HepG2 (cell line): Measurements from ENCODE around the gene CS. TPM values are rescaled to one million over a fixed set of nuclear protein-coding genes. Genes with fewer than 3 reads are reported as not detected.

Source experiments
- BRCA1 ChIP-seq: sonication (generic); formaldehyde crosslinking; IDR thresholded peaks from 2 replicates; pipeline ENCODE4 v1.4.0; 2020; ENCODE audit warnings: missing genetic modification reagents
- FOXA1 ChIP-seq, 2 experiments: fragments of 450-650 bp in 1 of 2; sonication (generic) in 1 of 2; formaldehyde crosslinking in 1 of 2; IDR thresholded peaks; 2 replicates each; pipeline versions ENCODE4 v1.4.0 to v1.6.1; 2016 to 2020; ENCODE audit warnings: missing genetic modification reagents in 1 of 2
- KAT7 ChIP-seq: IDR thresholded peaks from 2 replicates; pipeline ENCODE4 v1.6.1; 2018; ENCODE audit warnings: borderline replicate concordance, missing compliant biosample characterization
- KDM5B ChIP-seq: sonication (generic); formaldehyde crosslinking; IDR thresholded peaks from 2 replicates; pipeline ENCODE4 v1.4.0; 2020; ENCODE audit warnings: missing genetic modification reagents, mild to moderate bottlenecking, borderline replicate concordance
- KLF13 ChIP-seq: sonication (generic); formaldehyde crosslinking; IDR thresholded peaks from 2 replicates; pipeline ENCODE4 v1.4.0; 2020; ENCODE audit warnings: mild to moderate bottlenecking, missing genetic modification reagents
- MAZ ChIP-seq, 2 experiments: sonication (generic) in 1 of 2; formaldehyde crosslinking in 1 of 2; IDR thresholded peaks; 2 replicates each; pipeline versions ENCODE4 v1.5.0 to v1.6.1; 2012 to 2020; ENCODE audit warnings: low read depth in 2 of 2, mild to moderate bottlenecking in 2 of 2, borderline replicate concordance in 1 of 2, improper control_type of control experiment in 1 of 2, low read length in 1 of 2, missing genetic modification reagents in 1 of 2, moderate library complexity in 1 of 2
- MEIS1 ChIP-seq: sonication (generic); formaldehyde crosslinking; IDR thresholded peaks from 2 replicates; pipeline ENCODE4 v1.9.0; 2021; ENCODE audit warnings: mild to moderate bottlenecking, missing genetic modification reagents, moderate library complexity, borderline replicate concordance
- MYC ChIP-seq: sonication (generic); formaldehyde crosslinking; IDR thresholded peaks from 2 replicates; pipeline ENCODE4 v1.9.0; 2021; ENCODE audit warnings: missing genetic modification reagents, borderline replicate concordance
- NCOR1 ChIP-seq: fragments of 200-600 bp; sonication (generic); IDR thresholded peaks from 2 replicates; pipeline ENCODE4 v1.7.0; 2017; ENCODE audit warnings: antibody characterized with exemption, low read length, borderline replicate concordance
- NFRKB ChIP-seq: fragments of 450-650 bp; IDR thresholded peaks from 2 replicates; pipeline ENCODE4 v1.6.1; 2017
- PLSCR1 ChIP-seq: sonication (generic); formaldehyde crosslinking; IDR thresholded peaks from 2 replicates; pipeline ENCODE4 v1.5.0; 2020; ENCODE audit warnings: missing genetic modification reagents, mild to moderate bottlenecking, borderline replicate concordance
- REPIN1 ChIP-seq: sonication (generic); formaldehyde crosslinking; IDR thresholded peaks from 2 replicates; pipeline ENCODE4 v1.8.0; 2022; ENCODE audit warnings: missing genetic modification reagents, low read depth, mild to moderate bottlenecking, borderline replicate concordance
- SALL2 ChIP-seq: sonication (generic); formaldehyde crosslinking; IDR thresholded peaks from 2 replicates; pipeline ENCODE4 v1.8.1; 2023; ENCODE audit warnings: mild to moderate bottlenecking, missing genetic modification reagents, inconsistent platforms
- SP1 ChIP-seq, 2 experiments: fragments of 450-650 bp in 1 of 2; sonication (generic) in 1 of 2; formaldehyde crosslinking in 1 of 2; IDR thresholded peaks; 2 replicates each; pipeline versions ENCODE4 v1.4.0 to v1.6.1; 2016 to 2020; ENCODE audit warnings: missing genetic modification reagents in 1 of 2
- TGIF2 ChIP-seq: IDR thresholded peaks from 2 replicates; pipeline ENCODE4 v1.6.1; 2016; ENCODE audit warnings: control low read depth, missing compliant biosample characterization
- ZBED4 ChIP-seq: sonication (generic); formaldehyde crosslinking; IDR thresholded peaks from 2 replicates; pipeline ENCODE4 v1.4.0; 2020; ENCODE audit warnings: missing genetic modification reagents, borderline replicate concordance
- ZBTB8A ChIP-seq: sonication (generic); formaldehyde crosslinking; IDR thresholded peaks from 2 replicates; pipeline ENCODE4 v1.4.0; 2020; ENCODE audit warnings: mild to moderate bottlenecking, low read depth, missing genetic modification reagents, borderline replicate concordance
- ZMYM4 ChIP-seq: sonication (generic); formaldehyde crosslinking; IDR thresholded peaks from 2 replicates; pipeline ENCODE4 v1.8.1; 2023; ENCODE audit warnings: mild to moderate bottlenecking, missing genetic modification reagents
- ZNF33A ChIP-seq: sonication (generic); formaldehyde crosslinking; IDR thresholded peaks from 2 replicates; pipeline ENCODE4 v1.5.1; 2020; ENCODE audit warnings: missing genetic modification reagents, mild to moderate bottlenecking, moderate library complexity, borderline replicate concordance
- ZNF556 ChIP-seq: sonication (generic); formaldehyde crosslinking; IDR thresholded peaks from 2 replicates; pipeline ENCODE4 v1.4.0; 2020; ENCODE audit warnings: mild to moderate bottlenecking, missing genetic modification reagents, borderline replicate concordance
- ZNF710 ChIP-seq: sonication (generic); formaldehyde crosslinking; IDR thresholded peaks from 2 replicates; pipeline ENCODE4 v1.5.0; 2020; ENCODE audit warnings: mild to moderate bottlenecking, missing genetic modification reagents, borderline replicate concordance
- polyA plus RNA-seq, 8 experiments: library from polyadenylated mRNA; depleted of rRNA in 3 of 8; stranded (reverse) in 7 of 8; unstranded in 1 of 8; fragments of >200 nt; fragmentation: Illumina TruSeq in 4 of 8; extraction: Trizol in 4 of 8; gene quantifications; 2 replicates each; pipeline versions ENCODE4 v1.2.1 to v1.2.3, GENCODE V29; 2011 to 2016; ENCODE audit warnings: low read depth in 4 of 8, missing spikeins in 1 of 8, mixed read lengths in 1 of 8; ENCODE audit not compliant: insufficient read depth in 1 of 8
- total RNA-seq, 5 experiments: library from RNA; depleted of rRNA; stranded (reverse); fragments of >200 nt; fragmentation: Illumina TruSeq; extraction: Trizol; gene quantifications; 2 replicates each; pipeline ENCODE4 v1.2.3, GENCODE V29; 2016; ENCODE audit warnings: low read depth in 1 of 5

Gene CS
- total and polyA plus RNA-seq, 2 of the 13 experiments (the other 11 are each of a cell fraction or from before 2014, with no cell fraction given): 173 to 175 TPM

- TF ChIP-seq ZNF710: peak; percentile 30; the same call in 1 of the 2 replicates
- no peak for TF ChIP-seq SP1 (IDR thresholded peaks at IDR 0.05)
- peak; percentile 57; the same call in 1 of the 2 replicates for TF ChIP-seq SP1 (CRISPR knock-in tag; IDR thresholded peaks at IDR 0.05)
- peak; percentile 7; the same call in 1 of the 2 replicates for TF ChIP-seq KAT7
- TF ChIP-seq FOXA1 (IDR thresholded peaks at IDR 0.05): no peak
- TF ChIP-seq FOXA1 (CRISPR knock-in tag; IDR thresholded peaks at IDR 0.05): no peak
- no peak for TF ChIP-seq NFRKB
- no peak for TF ChIP-seq PLSCR1 (CRISPR knock-in tag)
- TF ChIP-seq REPIN1 (CRISPR knock-in tag): peak; percentile 25; the same call in 1 of the 2 replicates
- TF ChIP-seq ZBED4 (CRISPR knock-in tag): peak; percentile 22; the same call in 1 of the 2 replicates
- peak; percentile 54; the same call in 1 of the 2 replicates for TF ChIP-seq KDM5B (CRISPR knock-in tag)
- TF ChIP-seq MYC (CRISPR knock-in tag): peak; percentile 92
- TF ChIP-seq KLF13: no peak
- TF ChIP-seq ZMYM4: peak; percentile 61; the same call in 1 of the 2 replicates
- TF ChIP-seq ZBTB8A: no peak
- peak; percentile 81; the same call in 1 of the 2 replicates for TF ChIP-seq ZNF556
- 0 out of 2 replicates have a peak, but pooled peaks have one; percentile 49 for TF ChIP-seq BRCA1 (CRISPR knock-in tag)
- TF ChIP-seq TGIF2 (CRISPR knock-in tag): 0 out of 2 replicates have a peak, but pooled peaks have one; percentile 12
- peak; percentile 40; the same call in 1 of the 2 replicates for TF ChIP-seq MAZ (IDR thresholded peaks at IDR 0.05; ENCODE audit: borderline replicate concordance, low read depth, low read length)
- TF ChIP-seq MAZ (CRISPR knock-in tag; IDR thresholded peaks at IDR 0.05; ENCODE audit: low read depth): no peak; the same call in 1 of the 2 replicates
- peak; percentile 66 for TF ChIP-seq NCOR1
- TF ChIP-seq SALL2 (CRISPR knock-in tag): peak; percentile 21; the same call in 1 of the 2 replicates
- TF ChIP-seq MEIS1: peak; percentile 46; the same call in 1 of the 2 replicates
- no peak for TF ChIP-seq ZNF33A
Measured at GRCh38 chr12:56230432-56231183, 69.5 kb downstream of the CS start (continued).
